Measurements from ENCODE around the gene LUM. TPM values are rescaled to one million over a fixed set of nuclear protein-coding genes. Genes with fewer than 3 reads are reported as not detected.

LUM gene
- polyA plus RNA-seq, 3 donors = 38.0 to 52.1 (median 43.2) TPM

DNA sequence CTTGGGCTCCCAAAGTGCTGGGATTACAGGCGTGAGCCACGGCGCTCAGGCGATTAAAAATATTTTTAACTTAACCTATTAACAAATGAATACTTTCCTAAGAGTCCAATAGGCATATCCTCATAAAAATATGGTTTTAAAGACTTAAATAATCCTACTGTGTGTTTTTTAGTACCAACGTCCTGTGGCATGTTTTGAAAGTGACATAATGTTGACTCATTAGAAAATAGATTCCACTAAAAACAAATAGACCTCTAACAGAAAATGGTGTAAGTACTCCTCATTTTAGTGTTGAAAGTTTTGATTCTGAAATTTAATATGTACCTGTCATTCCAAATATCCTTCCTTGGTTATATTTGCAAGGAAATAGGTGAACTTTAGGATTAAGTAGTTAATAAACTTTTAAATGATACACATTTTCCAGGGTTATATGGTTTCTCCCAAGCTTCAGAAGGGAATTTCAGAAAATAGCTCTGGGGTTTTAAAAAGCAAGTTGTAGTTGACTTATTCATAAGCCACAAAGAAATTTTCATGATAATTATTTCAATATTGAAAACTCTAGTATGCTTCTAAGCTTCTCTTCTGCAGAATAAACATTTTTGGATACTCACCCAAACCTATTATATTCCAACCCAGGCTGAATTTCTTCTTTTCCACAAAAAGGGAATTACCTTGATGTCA is 12.1 kb upstream of the LUM start:
- no peak for DNase-seq

DNA sequence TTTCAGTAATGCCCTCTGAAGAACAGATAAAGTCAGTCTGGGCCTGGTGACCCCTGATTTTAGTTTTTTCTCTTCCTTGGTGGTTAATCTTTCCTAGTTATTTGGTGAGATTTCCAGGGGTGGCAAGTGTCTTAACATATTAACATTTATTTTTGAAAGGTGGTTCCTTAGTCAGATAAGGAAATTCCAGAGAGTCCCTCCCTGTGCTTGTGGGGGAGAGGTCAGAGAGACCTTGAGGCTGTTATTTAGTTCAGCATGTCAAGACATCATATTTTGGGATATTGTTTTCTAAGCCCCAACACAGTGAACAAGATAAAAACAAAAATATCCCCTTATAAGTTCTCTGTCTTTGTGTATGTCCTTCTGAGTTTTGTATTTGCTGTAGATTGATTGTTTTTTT is 9.5 kb upstream of the LUM start:
- DNase-seq = no peak

DNA sequence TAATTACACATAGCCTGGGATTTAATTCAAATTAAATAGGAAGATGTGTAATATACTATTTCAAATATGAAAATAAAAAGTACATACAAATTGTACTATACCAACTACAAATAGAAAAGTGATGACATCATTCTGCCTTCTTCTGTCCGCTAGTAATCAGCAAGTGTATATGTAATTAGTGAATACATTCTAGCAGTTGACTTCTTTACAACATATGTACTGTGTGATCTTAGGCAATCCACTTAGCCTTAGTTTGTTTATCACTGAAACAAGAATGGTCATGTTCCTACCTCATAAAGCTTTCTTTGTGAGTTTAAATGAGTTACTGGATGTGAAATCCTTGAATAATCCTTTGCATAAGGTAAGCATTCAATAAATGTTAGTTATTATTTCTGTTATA is 7.8 kb upstream of the LUM start:
- no peak for DNase-seq

DNA sequence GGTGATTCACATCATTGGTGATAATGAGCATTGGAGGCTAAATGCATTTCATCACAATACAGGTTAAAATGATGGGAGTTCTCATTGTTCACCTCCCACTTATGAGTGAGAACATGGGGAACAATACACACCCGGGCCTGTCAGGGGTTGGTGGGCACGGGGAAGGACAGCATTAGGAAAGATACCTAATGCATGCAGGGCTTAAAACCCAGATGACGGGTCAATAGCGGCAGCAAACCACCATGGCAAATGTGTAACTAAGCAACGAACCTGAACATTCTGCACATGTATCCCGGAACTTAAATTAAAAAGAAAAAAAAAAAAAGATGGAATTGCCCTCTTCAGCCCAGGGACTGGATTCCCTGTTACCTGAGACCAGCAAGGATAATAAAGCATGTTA is 2.3 kb upstream of the LUM start:
- DNase-seq = no peak

DNA sequence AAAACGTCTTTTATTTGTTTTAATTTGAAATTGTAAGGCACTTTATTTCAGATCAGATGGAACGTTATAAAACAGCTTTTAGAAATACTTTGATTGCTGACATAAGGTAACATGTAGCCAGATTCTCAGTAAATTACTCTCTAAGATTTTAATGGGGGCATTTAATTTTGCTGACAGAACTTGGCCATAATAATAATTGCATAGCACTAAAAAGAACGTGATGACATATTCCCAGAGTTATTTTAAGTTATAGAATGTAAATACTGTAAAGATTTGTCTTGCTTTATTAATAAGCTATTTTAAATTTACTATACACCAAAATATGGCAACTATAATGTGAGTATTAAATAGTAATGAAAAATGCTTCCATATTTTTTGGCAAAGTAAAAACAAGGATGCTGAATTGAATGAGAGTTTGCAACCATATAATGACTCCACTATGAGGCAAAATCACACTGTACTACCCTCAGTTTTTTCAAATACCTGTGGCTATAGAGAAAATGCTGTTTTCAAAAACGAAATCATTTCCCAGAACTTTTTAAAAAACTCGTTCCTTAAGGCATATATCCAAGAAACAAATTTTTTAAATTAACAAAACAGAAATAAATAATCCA is 876 bp downstream of the LUM start:
- DNase-seq = no peak

DNA sequence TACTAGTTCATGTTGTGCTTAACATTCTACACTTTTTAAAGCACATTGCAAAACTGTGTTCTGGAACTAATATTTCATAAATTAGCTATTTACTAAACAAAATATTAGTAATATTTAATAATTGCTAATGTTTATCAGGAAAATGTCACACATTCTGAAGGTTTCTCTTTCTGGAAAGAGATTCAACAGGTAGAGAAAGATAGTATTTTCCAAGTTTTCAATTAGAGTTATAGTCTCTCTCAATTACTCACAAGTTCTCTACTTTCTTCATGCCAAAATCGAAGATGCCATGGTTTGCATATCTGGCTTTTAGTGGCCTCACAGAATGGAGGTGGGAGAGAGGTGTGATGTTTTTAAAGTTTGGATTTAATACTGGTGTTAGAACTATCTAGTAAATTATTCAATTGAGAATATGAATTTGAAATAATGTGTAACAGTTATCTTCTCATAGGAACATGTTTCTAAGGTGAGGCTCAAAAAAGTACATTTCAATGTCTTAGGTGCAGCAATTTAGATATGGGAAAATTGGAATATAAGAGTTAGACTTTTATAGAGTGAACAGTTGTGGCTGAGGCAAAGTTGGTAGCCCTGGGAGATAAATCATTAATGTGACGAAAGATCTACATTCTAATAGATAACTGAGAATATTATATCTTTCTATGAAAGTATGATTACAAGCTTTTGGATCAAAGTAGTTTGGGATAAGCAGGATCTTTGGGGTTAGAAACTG is 1.5 kb downstream of the LUM start:
- DNase-seq = no peak

DNA sequence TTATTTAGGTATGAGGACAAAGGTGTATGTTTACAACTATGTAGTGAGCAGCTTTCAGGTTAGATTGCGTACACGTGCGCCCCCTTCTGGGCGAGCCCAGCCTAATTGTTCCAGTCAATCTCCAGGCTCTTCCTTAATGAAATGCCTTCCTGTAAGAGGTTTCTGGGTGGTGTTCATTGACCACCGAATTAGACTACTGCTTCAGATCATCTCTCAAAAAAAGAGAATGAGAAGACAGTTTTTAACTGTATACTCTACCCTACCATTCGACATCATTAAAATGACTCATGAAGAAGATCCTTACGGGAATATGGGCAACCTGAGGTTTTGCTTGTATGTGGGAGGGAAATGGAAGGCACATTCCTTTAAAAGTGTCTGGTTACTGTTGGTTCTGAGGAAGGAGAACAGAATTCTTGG is 2.1 kb downstream of the LUM start:
- DNase-seq = no peak

DNA sequence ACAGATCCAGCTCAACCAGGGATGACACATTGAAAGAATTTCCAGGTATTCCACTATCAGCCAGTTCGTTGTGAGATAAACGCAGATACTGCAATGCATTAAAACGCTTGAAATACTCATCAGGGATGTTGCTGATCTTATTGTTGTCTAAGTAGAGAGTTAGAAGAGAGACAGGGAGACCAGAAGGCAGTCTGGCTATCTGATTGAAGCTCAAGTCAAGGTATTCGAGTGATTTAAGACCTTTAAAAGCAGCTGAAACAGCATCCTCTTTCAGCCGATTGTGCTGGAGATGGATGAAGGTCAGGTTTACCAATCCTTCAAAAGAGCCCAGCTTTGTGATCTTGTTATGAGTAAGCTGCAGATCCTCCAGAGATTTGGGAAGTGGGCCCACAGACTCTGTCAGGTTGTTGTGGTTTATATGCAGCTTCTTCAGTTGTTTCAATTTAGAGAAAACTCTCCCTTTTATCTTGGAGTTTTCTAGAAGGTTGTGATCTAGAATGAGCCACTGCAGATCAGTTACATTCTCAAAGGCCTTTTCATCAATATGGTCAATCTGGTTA is 3.0 kb downstream of the LUM start:
- no peak for DNase-seq

DNA sequence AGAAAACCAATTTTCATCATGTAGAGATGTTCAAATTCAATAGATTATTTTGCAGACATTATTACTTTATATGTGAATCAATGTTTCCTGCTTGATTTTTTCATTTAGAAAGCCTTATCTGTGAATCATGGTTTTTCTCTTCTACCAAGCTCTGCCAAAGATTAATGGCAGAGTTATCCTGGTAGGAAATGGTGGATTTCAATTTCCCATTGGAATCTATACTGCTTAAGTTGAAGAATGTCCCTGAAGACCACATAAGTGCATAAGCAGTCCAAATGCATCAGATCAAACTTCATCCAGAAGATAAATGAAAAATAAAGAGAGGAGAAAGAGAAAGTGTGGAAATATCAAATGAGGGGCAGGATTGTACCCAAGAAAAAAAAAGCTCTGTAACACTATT is 5.0 kb downstream of the LUM start:
- DNase-seq = no peak

DNA sequence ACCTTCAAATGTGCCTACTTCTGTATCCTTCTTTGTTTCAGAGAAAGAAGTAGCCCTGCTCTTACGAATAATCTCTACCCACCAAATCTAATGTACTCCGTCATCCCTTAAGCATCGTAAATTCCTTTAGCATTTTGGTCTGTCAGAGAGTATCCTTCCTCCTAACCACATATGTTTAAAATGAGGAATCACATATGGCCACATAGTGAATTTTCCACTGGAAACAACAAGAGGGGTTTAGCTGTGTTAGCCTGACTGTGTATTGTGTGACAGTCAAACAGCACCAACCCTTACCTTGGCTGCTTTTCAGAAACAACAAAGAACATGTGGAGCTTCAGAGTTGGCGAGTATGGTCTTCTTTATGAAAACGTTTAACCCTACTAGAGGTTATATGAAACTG is 5.5 kb downstream of the LUM start:
- DNase-seq = no peak

DNA sequence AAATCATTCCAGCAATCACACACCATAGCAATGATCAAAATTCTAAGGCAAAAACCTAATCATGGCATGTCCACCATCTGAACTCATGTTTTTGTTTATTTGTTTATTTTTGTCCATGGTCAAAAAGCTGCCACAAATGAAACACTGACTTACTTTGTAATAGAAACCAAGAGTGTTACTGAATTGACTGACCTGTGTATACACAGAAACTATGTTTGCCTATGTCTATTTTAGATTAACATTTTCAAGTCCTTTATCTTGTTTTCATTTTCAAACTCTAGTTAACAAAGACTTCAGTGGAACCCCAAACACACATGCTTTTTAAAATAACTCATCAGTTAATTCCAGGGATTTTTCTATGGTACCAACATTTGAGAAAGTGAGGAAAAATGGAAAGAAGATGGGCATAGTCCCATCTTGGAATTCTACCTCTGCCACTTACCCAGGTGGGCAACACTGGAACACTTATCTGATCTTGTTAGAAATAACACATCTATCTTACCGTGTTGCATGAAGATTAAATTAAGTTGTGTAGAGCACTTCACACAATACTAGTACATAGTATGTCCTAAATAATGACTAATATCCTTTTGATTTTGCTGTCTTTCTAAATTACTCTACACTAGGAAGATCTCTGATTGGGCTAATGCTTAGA is 6.4 kb downstream of the LUM start:
- DNase-seq = no peak

DNA sequence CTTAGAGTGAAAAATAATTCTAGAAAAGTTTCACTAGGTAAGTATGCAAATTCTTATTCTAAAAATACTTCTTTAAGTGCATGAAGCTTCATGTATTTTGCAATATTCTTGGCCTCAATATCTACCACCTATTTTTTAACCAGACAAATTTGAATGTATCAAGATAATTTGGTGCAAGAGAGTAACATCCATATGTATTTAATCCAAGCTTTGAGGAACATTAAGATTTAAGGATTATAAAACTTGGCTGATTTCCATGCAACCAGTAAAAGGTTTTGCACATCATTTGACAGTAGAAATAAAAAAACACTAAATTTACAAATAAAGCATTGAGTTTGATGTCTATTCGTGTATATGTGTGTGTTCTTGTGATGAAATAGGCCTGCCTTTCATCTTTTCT is 7.7 kb downstream of the LUM start:
- DNase-seq = no peak

DNA sequence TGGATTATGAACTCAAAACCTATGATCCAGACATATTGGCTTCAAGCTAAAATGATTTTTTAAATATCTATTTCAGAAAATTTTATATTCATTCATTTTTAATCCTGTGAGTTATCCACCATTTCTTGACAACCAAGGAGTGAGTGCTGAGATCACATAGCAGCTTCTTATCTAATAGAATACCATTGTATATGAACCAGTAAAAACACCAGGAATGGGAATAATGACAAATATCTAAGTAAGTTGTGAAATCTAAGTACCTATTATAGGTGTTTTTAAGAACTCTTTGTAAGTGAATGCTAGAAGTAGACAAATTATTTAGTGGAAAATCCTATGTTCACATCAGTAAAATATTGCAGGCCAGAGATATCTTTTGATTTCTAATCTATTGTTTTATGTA is 8.2 kb downstream of the LUM start:
- DNase-seq = no peak

DNA sequence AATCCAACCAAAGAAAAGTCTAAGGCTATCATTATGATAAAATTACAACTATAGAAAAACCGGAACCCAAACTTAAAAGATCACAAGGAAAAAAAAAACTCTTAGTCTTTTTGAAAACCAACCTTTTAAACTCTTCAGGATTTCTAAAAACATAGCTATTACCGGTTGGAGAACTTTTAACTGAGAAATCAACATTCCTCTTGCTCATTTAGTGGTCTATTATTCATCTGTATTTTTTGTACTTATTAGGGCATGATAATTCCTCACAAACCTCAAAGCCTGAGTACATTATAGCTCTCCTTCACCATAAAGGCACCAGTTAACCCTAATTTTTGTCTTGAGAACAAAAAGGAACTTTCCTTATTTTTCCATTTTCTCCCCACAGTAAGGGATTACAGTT is 10.4 kb downstream of the LUM start:
- DNase-seq = no peak

DNA sequence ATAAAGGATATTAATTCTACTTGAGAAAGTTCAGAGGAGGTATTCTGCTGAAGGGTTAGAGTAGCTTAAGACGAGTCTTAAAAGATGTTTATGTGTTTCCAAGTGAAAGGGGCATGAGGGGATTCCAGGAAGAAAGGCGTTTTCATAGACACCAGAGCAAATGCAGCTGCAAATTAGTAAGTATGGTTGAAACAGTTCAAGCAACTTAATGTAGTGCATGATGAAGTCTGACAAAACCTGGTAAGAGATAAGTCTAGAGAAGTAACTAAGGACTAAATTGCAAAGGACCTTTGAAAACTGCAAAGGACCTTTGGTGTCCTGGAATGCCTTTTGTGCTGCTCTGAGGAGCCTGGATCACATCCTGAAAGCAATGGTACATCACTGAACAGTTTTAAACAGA is 11.5 kb downstream of the LUM start:
- DNase-seq = no peak

DNA sequence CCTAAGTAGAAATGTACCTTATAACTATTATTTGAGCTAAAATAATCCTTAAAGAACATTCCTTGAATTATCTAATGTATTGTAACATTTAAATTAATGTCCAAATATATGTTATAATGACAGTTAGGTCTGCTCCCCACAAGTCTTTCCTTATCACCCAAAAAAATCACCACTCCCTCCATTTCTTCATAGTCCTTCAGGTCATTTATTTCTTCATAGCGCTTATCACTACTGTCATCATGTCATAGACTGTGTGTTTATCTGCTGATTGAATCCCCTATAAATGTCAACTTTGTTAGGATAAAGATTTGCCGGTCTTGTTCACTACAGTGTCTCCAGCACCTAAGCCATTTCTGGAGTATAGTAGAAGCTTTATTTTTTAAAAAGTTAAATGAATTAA is 12.0 kb downstream of the LUM start:
- DNase-seq = no peak

DNA sequence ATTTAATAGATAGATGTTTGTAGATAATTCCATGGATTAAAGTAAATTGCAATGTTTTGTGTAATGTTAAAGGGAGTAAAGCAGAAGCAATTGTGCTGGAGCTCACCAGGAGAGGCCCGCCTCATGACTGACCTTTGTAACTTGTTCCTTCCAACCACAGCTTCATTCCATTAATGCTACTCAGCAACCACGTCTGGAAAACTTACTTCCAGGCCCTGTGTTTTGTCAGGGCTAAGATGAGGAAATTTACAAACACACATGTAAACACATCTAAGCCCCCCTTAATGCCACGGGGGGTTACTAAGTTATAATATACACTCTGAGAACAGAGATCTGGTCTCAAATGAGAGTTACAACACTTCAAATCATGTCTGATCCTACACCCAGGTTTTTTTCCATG is 12.4 kb downstream of the LUM start:
- DNase-seq = no peak

DNA sequence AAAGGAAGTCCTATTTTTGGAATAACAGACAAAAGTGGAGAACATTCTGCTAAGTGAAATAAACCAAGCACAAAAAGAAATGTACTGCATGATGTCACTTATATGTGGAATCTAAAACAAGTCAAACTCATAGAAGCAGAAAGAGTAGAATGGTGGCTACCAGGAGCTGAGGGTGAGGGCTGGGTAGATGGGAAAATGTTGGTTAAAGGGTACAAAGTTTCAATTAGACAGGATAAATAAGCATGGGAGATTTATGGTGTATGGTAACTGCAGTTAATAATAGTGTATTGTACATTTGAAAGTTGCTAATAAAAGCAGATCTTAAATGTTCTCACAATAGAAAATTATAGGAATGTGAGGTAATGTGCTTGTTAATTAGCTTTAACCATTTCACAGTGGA is 12.8 kb downstream of the LUM start:
- DNase-seq = no peak

DNA sequence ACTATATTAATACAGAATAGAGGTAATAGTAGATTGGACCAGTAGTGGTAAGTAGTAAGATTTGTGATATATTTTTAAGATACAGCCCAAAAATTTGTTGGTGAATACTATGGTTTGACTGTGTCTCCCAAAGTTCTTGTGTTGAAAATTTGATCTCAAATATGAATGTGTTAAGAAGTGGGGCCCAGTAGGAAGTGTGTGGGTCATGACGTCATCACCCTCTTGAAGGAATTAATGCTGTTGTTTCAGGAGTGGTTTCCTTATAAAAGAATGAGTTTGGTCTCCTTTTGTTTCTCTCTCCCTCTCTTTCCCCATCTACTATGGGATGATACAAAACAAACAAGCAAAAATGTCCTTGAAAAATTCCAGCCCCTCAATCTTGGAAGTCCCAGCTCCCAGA is 16.3 kb downstream of the LUM start:
- no peak for DNase-seq

DNA sequence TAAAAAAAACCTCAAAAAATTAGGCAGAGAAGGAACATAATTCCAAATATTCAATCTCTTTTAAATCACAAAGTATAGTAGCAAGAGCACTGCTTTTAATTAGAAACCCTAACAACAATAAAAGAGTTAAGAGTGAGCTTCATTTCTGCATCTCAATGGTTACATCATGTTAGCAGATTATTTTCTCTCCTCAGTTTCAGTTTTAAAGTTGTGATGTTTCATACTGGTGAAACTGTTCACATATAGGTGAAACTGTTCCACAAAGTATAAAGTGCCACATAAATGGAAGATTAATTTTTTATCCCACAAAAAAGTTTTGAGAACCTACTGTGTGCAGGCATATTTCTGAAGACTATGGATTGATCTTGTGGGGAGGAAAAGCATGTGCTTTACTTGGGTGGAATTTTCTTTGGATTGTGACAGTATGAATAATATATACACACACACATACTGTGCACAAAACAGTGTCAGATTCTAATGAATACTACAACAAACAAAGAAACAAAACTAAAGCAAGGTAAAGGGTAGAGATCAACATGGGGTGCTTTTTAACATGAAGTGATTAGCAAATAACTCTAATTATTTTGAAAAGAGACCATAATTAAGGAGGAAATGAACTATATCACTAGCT is 17.1 kb downstream of the LUM start:
- DNase-seq = no peak

DNA sequence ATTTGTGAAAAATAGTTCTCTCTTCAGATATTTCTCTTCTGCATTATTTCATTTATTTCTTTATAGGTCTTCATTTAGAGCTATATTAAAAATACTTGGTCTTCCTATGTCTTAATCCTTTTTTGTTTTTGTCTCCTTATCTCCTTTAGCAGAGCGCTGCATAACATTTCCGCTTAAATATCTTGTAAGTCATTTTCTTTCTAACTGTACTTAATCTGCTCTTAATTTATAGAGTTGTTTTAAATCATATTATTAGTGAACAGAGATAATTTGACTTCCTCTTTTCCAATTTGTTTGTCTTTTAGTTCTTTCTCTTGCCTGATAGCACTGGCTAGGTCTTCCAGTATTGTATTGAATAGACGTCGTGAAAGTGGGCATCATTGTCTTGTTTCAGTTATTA is 18.0 kb downstream of the LUM start:
- DNase-seq = no peak
